WTC11 (cell line): ENCODE results near the gene OTUD6A. TPM values are rescaled to one million over a fixed set of nuclear protein-coding genes. Genes with fewer than 3 reads are reported as not detected.

Experiments used
- ATAC-seq: fragments of 200-7000 bp; cut with Tn5 transposase; 2 replicates; pipeline ENCODE4 v1.10.0; 2021; ENCODE audit warnings: mild to moderate bottlenecking, moderate library complexity
- CTCF ChIA-PET: fragments of 300-600 bp; sonication (Branson Sonifier 250); formaldehyde crosslinking; loops from one replicate; lab custom pipeline; 2021; ENCODE audit warnings: antibody characterized with exemption; lab: Charles Lee
- POLR2A ChIA-PET: fragments of 350-600 bp; sonication (Branson Sonifier 250); formaldehyde crosslinking; loops from one replicate; lab custom pipeline; 2021; ENCODE audit warnings: antibody characterized with exemption; lab: Charles Lee
- DNase-seq: peaks from one replicate; pipeline ENCODE4 v3.0.0; 2021; ENCODE audit warnings: low spot score
- H3K27ac Mint-ChIP-seq: 2 replicates; pipeline ENCODE4 v1.8.0; 2021; ENCODE audit warnings: mixed read lengths
- H3K27me3 Mint-ChIP-seq: 2 replicates; pipeline ENCODE4 v1.8.0; 2021; ENCODE audit warnings: low read depth, mild to moderate bottlenecking, moderate library complexity, mixed read lengths
- H3K36me3 Mint-ChIP-seq: 2 replicates; pipeline ENCODE4 v1.8.0; 2021; ENCODE audit warnings: mixed read lengths
- H3K4me1 Mint-ChIP-seq: 2 replicates; pipeline ENCODE4 v1.8.0; 2022; ENCODE audit warnings: mixed read lengths
- H3K4me3 Mint-ChIP-seq: 2 replicates; pipeline ENCODE4 v1.8.0; 2021; ENCODE audit warnings: mild to moderate bottlenecking, moderate library complexity, mixed read lengths
- H3K9me3 Mint-ChIP-seq: 2 replicates; pipeline ENCODE4 v1.8.0; 2021; ENCODE audit warnings: mixed read lengths
- EMX1 ChIP-seq: fragments of 250-450 bp; sonication (Bioruptor Pico); IDR thresholded peaks from 2 replicates; pipeline ENCODE4 v1.8.0; 2021; ENCODE audit warnings: mild to moderate bottlenecking
- IRF2 ChIP-seq: sonication (generic); formaldehyde crosslinking; IDR thresholded peaks from 2 replicates; pipeline ENCODE4 v1.8.0; 2022; ENCODE audit warnings: low read depth, missing genetic modification reagents, borderline replicate concordance
- JUN ChIP-seq: sonication (generic); formaldehyde crosslinking; IDR thresholded peaks from 2 replicates; pipeline ENCODE4 v1.8.0; 2023; ENCODE audit warnings: mild to moderate bottlenecking, missing genetic modification reagents
- KAT7 ChIP-seq: sonication (generic); formaldehyde crosslinking; IDR thresholded peaks from 2 replicates; pipeline ENCODE4 v1.8.1; 2023; ENCODE audit warnings: missing genetic modification reagents, mild to moderate bottlenecking, borderline replicate concordance
- NR3C1 ChIP-seq: sonication (generic); formaldehyde crosslinking; conservative IDR thresholded peaks from 2 replicates; pipeline ENCODE4 v1.8.1; 2023; ENCODE audit warnings: low read depth, mild to moderate bottlenecking, missing genetic modification reagents
- OVOL2 ChIP-seq: fragments of 250-450 bp; sonication (Bioruptor Pico); IDR thresholded peaks from 2 replicates; pipeline ENCODE4 v1.9.0; 2021; ENCODE audit warnings: mild to moderate bottlenecking, borderline replicate concordance
- PRRX2 ChIP-seq: fragments of 250-450 bp; sonication (Bioruptor Pico); IDR thresholded peaks from 2 replicates; pipeline ENCODE4 v1.8.0; 2021; ENCODE audit warnings: mild to moderate bottlenecking
- TEAD4 ChIP-seq: sonication (generic); formaldehyde crosslinking; IDR thresholded peaks from 2 replicates; pipeline ENCODE4 v1.8.0; 2022; ENCODE audit warnings: mild to moderate bottlenecking, missing genetic modification reagents
- TP53 ChIP-seq: sonication (generic); formaldehyde crosslinking; IDR thresholded peaks from 2 replicates; pipeline ENCODE4 v1.8.1; 2023; ENCODE audit warnings: mild to moderate bottlenecking, missing genetic modification reagents
- ZNF396 ChIP-seq: fragments of 250-450 bp; sonication (Bioruptor Pico); IDR thresholded peaks from 2 replicates; pipeline ENCODE4 v1.8.0; 2021; ENCODE audit warnings: mild to moderate bottlenecking, moderate library complexity, borderline replicate concordance
- total RNA-seq: library from RNA; stranded (reverse); gene quantifications from 3 replicates; pipeline ENCODE4 v1.2.3, GENCODE V29; 2021
- TF ChIP-seq, protein P1 (sequence below): sonication (generic); formaldehyde crosslinking; IDR thresholded peaks from 2 replicates; pipeline ENCODE4 v1.8.1; 2022; ENCODE audit warnings: mild to moderate bottlenecking, missing genetic modification reagents, moderate library complexity, borderline replicate concordance
- TF ChIP-seq, protein P2 (sequence below): sonication (generic); formaldehyde crosslinking; IDR thresholded peaks from 2 replicates; pipeline ENCODE4 v1.8.0; 2023; ENCODE audit warnings: mild to moderate bottlenecking, missing genetic modification reagents
- TF ChIP-seq, protein P3 (sequence below): fragments of 250-450 bp; sonication (Bioruptor Pico); IDR thresholded peaks from 2 replicates; pipeline ENCODE4 v1.9.0; 2021; ENCODE audit warnings: moderate library complexity, mild to moderate bottlenecking, inconsistent platforms, borderline replicate concordance
- TF ChIP-seq, protein P4 (sequence below): fragments of 250-450 bp; sonication (Bioruptor Pico); conservative IDR thresholded peaks from 2 replicates; pipeline ENCODE4 v1.9.0; 2021; ENCODE audit warnings: mild to moderate bottlenecking
- TF ChIP-seq, protein P5 (sequence below): fragments of 250-450 bp; sonication (Bioruptor Pico); IDR thresholded peaks from 2 replicates; pipeline ENCODE4 v1.9.0; 2021; ENCODE audit warnings: mild to moderate bottlenecking, borderline replicate concordance

The OTUD6A gene
- total RNA-seq, 1 experiment from 2014 or later = 0.13 TPM

DNA sequence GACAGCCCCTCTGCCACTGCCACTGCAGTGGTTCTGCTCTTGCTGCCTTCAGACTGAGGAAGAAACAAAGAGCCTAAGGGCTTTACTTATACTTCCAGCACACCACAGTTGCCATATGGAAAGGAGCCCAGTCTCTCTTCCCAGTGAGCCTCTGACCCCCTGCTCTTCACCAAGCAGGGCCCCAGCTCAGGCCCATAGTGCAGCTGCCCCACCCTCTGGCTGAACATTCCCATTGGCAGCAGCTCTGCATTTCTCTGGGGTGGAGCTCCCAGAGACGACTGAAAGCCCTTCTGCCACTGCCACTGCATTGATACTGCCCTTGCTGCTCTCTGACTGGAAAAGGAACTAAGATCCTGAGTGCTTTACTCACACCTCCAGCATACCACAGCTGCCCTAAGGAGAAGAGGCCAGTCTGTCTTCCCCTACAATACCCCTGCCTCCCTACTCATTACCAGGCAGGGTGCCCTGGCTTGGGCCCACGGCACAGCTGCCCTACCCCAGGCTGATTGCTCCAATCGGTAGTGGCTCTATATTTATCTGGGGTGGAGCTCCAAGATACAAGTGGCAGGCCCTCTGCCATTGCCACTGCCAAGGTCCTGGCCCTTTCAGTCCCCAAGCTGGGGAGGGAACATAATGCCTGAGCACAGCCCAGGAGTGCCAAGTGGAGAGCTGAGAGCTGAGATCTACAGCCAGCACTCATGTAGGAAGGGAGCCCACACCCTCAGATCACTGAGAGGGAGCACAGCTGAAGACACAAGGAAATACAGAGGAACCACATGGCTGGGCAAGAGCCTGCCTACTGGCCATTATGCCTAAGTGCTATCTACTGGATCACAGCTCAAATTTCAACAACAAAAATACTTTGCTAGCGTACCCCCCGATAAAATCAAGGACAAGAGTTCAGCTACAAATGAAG, 48.5 kb upstream of the OTUD6A start:
- H3K27me3 Mint-ChIP-seq = peaks cover 7% of the 10 kb centered on the region; the same call in 1 of the 2 replicates
- ATAC-seq (peak; percentile 58), DNase-seq (no peak)
- peaks cover 20% of the 10 kb centered on the region for H3K9me3 Mint-ChIP-seq
- ChIA-PET CTCF (interaction anchor here (0.5 to 2.3 kb wide), 4 partner anchors 16 to 589 kb away, joined by 4 to 8 read pairs (median 5); no protein-coding TSS in a partner anchor), POLR2A (no interaction called here)
- no peak overlapping the region for H3K27ac Mint-ChIP-seq
- 0 out of 2 replicates have a peak, but pooled peaks cover 8% of the 10 kb centered on the region for H3K36me3 Mint-ChIP-seq
- peaks cover 10% of the 10 kb centered on the region; the same call in 1 of the 2 replicates for H3K4me1 Mint-ChIP-seq
- H3K4me3 Mint-ChIP-seq = no peak overlapping the region
- TF ChIP-seq JUN (CRISPR knock-in tag) (no peak), EMX1 (CRISPR knock-in tag) (no peak), OVOL2 (CRISPR knock-in tag) (no peak), TP53 (CRISPR knock-in tag) (no peak), IRF2 (CRISPR knock-in tag) (no peak), NR3C1 (CRISPR knock-in tag) (no peak), PRRX2 (CRISPR knock-in tag) (no peak), ZNF396 (CRISPR knock-in tag) (no peak), TEAD4 (CRISPR knock-in tag) (no peak)
- TF ChIP-seq, protein P1, sequence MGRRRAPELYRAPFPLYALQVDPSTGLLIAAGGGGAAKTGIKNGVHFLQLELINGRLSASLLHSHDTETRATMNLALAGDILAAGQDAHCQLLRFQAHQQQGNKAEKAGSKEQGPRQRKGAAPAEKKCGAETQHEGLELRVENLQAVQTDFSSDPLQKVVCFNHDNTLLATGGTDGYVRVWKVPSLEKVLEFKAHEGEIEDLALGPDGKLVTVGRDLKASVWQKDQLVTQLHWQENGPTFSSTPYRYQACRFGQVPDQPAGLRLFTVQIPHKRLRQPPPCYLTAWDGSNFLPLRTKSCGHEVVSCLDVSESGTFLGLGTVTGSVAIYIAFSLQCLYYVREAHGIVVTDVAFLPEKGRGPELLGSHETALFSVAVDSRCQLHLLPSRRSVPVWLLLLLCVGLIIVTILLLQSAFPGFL = no peak
- TF ChIP-seq, protein P2, sequence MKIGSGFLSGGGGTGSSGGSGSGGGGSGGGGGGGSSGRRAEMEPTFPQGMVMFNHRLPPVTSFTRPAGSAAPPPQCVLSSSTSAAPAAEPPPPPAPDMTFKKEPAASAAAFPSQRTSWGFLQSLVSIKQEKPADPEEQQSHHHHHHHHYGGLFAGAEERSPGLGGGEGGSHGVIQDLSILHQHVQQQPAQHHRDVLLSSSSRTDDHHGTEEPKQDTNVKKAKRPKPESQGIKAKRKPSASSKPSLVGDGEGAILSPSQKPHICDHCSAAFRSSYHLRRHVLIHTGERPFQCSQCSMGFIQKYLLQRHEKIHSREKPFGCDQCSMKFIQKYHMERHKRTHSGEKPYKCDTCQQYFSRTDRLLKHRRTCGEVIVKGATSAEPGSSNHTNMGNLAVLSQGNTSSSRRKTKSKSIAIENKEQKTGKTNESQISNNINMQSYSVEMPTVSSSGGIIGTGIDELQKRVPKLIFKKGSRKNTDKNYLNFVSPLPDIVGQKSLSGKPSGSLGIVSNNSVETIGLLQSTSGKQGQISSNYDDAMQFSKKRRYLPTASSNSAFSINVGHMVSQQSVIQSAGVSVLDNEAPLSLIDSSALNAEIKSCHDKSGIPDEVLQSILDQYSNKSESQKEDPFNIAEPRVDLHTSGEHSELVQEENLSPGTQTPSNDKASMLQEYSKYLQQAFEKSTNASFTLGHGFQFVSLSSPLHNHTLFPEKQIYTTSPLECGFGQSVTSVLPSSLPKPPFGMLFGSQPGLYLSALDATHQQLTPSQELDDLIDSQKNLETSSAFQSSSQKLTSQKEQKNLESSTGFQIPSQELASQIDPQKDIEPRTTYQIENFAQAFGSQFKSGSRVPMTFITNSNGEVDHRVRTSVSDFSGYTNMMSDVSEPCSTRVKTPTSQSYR (CRISPR knock-in tag) = no peak
- TF ChIP-seq, protein P3, sequence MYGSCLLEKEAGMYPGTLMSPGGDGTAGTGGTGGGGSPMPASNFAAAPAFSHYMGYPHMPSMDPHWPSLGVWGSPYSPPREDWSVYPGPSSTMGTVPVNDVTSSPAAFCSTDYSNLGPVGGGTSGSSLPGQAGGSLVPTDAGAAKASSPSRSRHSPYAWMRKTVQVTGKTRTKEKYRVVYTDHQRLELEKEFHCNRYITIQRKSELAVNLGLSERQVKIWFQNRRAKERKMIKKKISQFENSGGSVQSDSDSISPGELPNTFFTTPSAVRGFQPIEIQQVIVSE (CRISPR knock-in tag) = no peak
- TF ChIP-seq, protein P4, sequence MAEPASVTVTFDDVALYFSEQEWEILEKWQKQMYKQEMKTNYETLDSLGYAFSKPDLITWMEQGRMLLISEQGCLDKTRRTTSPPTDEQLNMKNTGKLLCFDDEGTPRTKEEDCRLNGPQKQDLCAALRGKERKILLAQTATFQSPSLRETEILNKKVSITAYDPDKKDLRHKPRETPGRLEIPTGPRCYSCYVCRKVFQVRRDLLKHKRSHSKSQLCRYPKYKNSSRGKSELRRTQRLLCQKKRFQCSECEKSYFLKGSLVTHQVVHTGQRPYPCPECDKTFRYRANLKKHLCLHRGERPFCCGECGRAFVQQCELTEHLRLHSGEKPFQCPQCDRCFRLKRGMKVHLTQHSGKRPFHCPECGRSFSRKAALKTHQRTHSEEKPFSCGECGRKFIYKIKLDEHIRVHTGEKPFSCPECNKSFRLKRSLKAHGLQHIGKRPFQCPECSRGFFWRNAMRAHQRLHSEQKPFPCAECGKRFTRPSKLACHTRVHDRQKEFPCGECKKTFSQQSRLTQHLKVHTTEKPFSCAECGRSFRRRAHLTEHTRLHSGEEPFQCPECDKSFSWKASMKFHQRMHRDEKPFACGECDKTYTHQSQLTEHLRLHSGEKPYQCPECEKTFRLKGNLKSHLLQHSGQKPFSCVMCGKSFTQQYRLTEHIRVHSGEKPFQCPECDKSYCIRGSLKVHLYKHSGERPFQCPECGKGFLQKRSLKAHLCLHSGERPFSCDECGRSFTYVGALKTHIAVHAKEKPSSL = no peak

DNA sequence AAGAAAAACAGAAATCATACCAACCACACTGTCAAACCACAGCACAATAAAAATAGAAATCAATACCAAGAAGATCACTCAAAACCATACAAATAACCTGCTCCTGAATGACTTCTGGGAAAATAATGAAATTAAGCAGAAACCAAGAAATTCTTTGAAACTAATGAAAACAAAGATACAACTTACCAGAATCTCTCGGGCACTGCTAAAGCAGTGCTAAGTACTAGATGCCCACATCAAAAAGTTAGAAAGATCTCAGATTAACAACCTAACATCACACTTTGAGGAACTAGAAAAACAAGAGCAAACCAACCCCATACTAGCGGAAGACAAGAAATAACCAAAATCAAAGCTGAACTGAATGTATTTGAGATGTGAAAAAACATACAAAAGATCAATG, 45.7 kb upstream of the OTUD6A start:
- ChIA-PET POLR2A (no interaction called here), CTCF (interaction anchor here (1.9 kb wide), 1 partner anchor 14 kb away, joined by 5 read pairs; no protein-coding TSS in a partner anchor)
- H3K9me3 Mint-ChIP-seq = peaks cover 24% of the 10 kb centered on the region
- DNase-seq (no peak), ATAC-seq (no peak)
- no peak for TF ChIP-seq KAT7 (CRISPR knock-in tag)
- TF ChIP-seq, protein P5, sequence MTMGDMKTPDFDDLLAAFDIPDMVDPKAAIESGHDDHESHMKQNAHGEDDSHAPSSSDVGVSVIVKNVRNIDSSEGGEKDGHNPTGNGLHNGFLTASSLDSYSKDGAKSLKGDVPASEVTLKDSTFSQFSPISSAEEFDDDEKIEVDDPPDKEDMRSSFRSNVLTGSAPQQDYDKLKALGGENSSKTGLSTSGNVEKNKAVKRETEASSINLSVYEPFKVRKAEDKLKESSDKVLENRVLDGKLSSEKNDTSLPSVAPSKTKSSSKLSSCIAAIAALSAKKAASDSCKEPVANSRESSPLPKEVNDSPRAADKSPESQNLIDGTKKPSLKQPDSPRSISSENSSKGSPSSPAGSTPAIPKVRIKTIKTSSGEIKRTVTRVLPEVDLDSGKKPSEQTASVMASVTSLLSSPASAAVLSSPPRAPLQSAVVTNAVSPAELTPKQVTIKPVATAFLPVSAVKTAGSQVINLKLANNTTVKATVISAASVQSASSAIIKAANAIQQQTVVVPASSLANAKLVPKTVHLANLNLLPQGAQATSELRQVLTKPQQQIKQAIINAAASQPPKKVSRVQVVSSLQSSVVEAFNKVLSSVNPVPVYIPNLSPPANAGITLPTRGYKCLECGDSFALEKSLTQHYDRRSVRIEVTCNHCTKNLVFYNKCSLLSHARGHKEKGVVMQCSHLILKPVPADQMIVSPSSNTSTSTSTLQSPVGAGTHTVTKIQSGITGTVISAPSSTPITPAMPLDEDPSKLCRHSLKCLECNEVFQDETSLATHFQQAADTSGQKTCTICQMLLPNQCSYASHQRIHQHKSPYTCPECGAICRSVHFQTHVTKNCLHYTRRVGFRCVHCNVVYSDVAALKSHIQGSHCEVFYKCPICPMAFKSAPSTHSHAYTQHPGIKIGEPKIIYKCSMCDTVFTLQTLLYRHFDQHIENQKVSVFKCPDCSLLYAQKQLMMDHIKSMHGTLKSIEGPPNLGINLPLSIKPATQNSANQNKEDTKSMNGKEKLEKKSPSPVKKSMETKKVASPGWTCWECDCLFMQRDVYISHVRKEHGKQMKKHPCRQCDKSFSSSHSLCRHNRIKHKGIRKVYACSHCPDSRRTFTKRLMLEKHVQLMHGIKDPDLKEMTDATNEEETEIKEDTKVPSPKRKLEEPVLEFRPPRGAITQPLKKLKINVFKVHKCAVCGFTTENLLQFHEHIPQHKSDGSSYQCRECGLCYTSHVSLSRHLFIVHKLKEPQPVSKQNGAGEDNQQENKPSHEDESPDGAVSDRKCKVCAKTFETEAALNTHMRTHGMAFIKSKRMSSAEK = no peak
- no peak overlapping the region for H3K4me3 Mint-ChIP-seq
- 0 out of 2 replicates have a peak, but pooled peaks cover 8% of the 10 kb centered on the region for H3K36me3 Mint-ChIP-seq
- peaks cover 13% of the 10 kb centered on the region; the same call in 1 of the 2 replicates for H3K4me1 Mint-ChIP-seq
- H3K27me3 Mint-ChIP-seq = peaks cover 7% of the 10 kb centered on the region; the same call in 1 of the 2 replicates
- H3K27ac Mint-ChIP-seq = no peak overlapping the region
